OCI-LY1 (cell line): Measurements from ENCODE around the gene MED25.

Experiments
- CTCF ChIP-seq: fragments of 200-600 bp; sonication (generic), shearing (Covaris generic); IDR thresholded peaks from 2 replicates; pipeline ENCODE4 v1.5.1; 2017; ENCODE audit warnings: mild to moderate bottlenecking, antibody characterized with exemption, low read length, moderate library complexity, mixed read lengths
- EZH2 ChIP-seq: fragments of 200-600 bp; sonication (generic), shearing (Covaris generic); IDR thresholded peaks from 2 replicates; pipeline ENCODE4 v1.8.0; 2017; ENCODE audit warnings: borderline replicate concordance, mixed run types, mild to moderate bottlenecking, antibody characterized with exemption, low read length, moderate library complexity, mixed read lengths

- TF ChIP-seq CTCF, result no peak
- no peak for TF ChIP-seq EZH2
Measured at GRCh38 chr19:49820125-49820524, 2.0 kb downstream of the MED25 start.
